Mesodermal cell (in vitro differentiated cells): Measurements from ENCODE around the gene EDARADD. TPM values are rescaled to one million over a fixed set of nuclear protein-coding genes. Genes with fewer than 3 reads are reported as not detected.
"Not testable (repeated sequence)": the region's sequence is repeated elsewhere in the genome, so short reads cannot be mapped to it uniquely, and the experiment has no call there.

Experiments
- H3K27ac ChIP-seq: 2 replicates; pipeline ENCODE4 v1.7.0; 2013; ENCODE audit warnings: mild to moderate bottlenecking, low read depth, low read length, moderate library complexity; ENCODE audit not compliant: severe bottlenecking
- H3K36me3 ChIP-seq: 2 replicates; pipeline ENCODE4 v1.7.1; 2013; ENCODE audit warnings: mild to moderate bottlenecking, low read length, moderate library complexity; ENCODE audit not compliant: control insufficient read depth, insufficient read depth
- H3K4me1 ChIP-seq: one replicate; pipeline ENCODE4 v1.7.1; 2013; ENCODE audit warnings: mild to moderate bottlenecking, low read length; ENCODE audit not compliant: insufficient read depth, control insufficient read depth, poor library complexity, severe bottlenecking
- H3K4me3 ChIP-seq: 2 replicates; pipeline ENCODE4 v1.7.0; 2013; ENCODE audit warnings: low read length, control low read depth, mild to moderate bottlenecking; ENCODE audit not compliant: insufficient read depth, poor library complexity, severe bottlenecking; ENCODE audit errors: extremely low read depth
- H3K9me3 ChIP-seq: 2 replicates; pipeline ENCODE4 v1.7.1; 2013; ENCODE audit warnings: mild to moderate bottlenecking, low read length, moderate library complexity; ENCODE audit not compliant: control insufficient read depth
- WGBS, 2 experiments: methylation state at CpG; one replicate each; pipeline ENCODE4 v1.1.5; 2013; ENCODE audit warnings: missing lambda C conversion rate in 2 of 2; ENCODE audit not compliant: insufficient coverage in 2 of 2; 5-methylcytosine and 5-hydroxymethylcytosine counted together
- polyA plus RNA-seq, 2 experiments: library from polyadenylated mRNA; stranded (reverse); fragments of 50-300 nt; gene quantifications; one replicate each; pipeline ENCODE4 v1.2.3, GENCODE V29; 2013

Gene EDARADD
- 2.7 TPM for polyA plus RNA-seq (2013, experiment 1 of 2)
- polyA plus RNA-seq (2013, experiment 2 of 2): 2.4 TPM

DNA sequence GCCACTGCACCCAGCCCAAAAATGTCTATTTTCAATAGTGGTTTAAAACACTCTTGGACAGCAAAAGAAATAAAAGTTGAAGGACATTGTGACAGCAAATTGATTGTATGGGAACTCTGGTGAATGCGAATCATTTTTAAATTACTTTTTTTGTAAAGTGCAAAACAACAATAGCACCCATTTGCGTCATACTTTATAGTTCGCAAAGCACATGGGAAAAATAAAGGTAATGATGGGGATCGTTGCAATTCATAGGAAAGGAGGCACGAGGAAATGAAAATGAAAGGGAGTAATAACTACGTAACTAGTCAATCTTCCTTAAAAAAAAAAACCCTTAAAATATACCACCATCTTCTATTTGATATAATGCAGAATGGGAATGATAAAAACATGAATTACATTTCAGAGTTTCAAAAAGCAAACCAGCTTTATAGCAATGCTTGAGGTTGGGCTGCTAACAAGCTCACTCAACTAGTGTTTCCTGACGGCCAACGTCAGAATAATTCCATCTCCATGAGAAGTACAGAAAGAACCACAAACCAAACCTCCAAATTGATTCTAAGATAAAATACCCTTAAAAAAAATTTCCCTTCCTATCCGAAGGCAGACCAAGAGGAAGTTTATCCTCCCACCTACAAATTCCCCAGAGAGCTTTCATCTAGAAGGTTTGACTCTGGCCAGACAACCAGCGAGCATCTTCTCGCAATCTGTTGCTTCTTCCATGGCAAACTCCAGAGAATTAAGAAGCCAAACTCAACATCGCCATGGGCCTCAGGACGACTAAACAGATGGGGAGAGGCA, at the start of gene EDARADD:
TSS of gene EDARADD (plus strand) at position 606 of the 801 bp plus-strand sequence. CDS start at position 765, 159 bp downstream.
- Histone ChIP-seq H3K4me3 (peak within 1 kb of the TSS; percentile 69), H3K36me3 (no peaks in the 10 kb centered on the region), H3K27ac (no peak within 1 kb of the TSS), H3K9me3 (no peaks in the 10 kb centered on the region), H3K4me1 (no peaks in the 10 kb centered on the region)
- 87 to 89% methylated on average over 7 to 10 of the region's 13 CpGs for WGBS, 2 experiments

DNA sequence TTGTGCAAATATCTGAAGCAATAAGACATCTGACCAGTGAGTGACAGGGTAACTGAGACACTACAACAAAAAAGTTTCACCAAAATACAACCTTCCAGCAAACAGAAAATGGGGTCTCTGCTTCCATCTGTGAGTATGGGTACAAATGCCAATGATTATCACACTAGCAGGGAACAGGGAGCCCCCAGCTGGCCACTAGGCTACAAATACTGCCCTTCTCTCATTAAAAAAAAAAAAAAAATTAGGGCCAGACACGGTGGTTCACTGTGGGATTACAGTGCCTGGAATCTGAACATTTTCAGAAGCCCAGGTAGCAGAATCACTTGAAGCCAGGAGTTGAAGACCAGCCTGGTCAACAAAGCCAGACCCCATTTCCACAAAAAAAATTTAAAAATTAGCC, 48.4 kb upstream of the EDARADD start:
- H3K27ac ChIP-seq: no peak overlapping the region

DNA sequence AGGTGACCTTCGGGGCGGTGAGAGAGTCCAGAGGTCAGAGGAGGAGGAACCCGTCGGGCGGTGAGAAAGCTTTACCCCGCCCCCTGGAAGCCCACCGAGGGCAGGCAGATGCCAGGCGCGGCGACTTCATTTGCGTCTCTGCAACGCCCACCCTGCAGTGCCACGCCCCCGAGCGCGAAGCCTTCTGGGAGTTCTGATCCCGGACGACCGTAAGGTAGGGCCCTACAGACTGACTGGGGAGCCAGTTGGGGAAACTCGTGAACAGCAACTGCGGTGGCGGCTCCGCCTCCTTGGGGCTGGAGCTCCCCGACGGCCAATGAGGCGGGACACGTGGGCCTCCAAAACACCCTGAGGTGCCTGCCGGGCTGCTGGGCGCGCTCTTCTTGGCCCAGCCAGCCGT, 46.0 kb upstream of the EDARADD start:
- WGBS, 2 experiments: 96% methylated on average over 28 to 31 of the region's 31 CpGs
- Histone ChIP-seq H3K4me3 (no peak overlapping the region), H3K27ac (no peak overlapping the region)

More for the DNA sequence above, 48.4 kb upstream of the EDARADD start:
- no peak overlapping the region for H3K4me3 ChIP-seq
- H3K9me3 ChIP-seq: no peaks in the 10 kb centered on the region
- no peaks in the 10 kb centered on the region for H3K36me3 ChIP-seq
- no peaks in the 10 kb centered on the region for H3K4me1 ChIP-seq
- 21 to 38% methylated on average over 1 of the region's 1 CpG for WGBS, 2 experiments

DNA sequence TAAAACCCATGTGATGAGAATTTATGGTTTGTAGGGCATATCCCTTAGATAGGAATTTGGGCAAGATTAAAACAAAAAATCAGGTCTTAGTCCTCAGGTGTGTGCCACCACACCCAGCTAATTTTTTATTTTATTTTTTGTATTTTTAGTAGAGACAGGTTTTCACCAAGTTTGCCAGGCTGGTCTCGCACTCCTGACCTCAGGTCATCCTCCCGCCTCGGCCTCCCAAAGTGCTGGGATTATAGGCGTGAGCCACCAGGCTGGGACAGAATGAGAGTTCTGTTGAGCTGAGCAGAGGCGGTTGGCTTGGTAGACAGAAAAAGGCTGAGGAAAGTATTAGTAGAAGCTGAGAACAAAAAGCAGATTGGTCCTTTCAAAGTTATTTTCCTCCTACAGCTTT, 43.8 kb upstream of the EDARADD start:
- Histone ChIP-seq H3K4me3 (no peak overlapping the region), H3K4me1 (no peaks in the 10 kb centered on the region), H3K9me3 (no peaks in the 10 kb centered on the region), H3K27ac (no peak overlapping the region), H3K36me3 (no peaks in the 10 kb centered on the region)
- WGBS, 2 experiments: 90 to 93% methylated on average over 3 to 5 of the region's 5 CpGs

More for the DNA sequence above, 46.0 kb upstream of the EDARADD start:
- Histone ChIP-seq H3K9me3 (no peaks in the 10 kb centered on the region), H3K36me3 (no peaks in the 10 kb centered on the region), H3K4me1 (no peaks in the 10 kb centered on the region)

DNA sequence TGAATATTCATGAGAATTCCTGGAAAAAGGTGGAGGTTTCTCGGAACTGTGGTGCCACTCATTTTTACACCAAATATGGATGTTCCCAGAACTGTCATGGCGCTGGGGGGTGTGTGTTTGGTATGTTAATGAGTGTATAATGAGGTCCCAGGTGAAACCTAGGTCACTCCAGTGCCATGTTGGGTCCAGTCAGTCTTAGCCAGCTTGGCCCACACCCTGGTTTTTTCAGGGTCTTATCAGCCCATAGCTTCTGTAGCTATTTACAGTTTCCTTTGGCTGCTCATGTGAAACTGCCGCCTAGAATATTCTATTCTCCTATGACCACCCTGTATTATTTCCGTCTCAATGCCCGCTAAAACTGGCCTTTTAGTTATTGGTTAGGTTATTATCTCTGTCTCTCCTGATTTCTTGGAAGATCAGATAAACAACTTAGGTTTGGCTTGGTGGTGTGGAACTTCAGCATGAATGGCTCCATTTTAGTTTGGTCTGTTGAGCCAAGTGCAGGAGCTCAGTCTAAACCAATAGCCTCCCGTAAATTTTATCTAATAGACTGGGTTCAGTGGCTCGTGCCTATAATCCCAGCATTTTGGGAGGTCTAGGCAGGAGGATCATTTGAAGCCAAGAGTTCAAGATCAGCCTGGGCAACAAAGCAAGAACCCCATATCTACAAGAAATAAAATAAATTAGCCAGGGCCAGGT, 42.1 kb upstream of the EDARADD start:
- Histone ChIP-seq H3K9me3 (no peaks in the 10 kb centered on the region), H3K27ac (no peak overlapping the region), H3K4me1 (no peaks in the 10 kb centered on the region), H3K36me3 (no peaks in the 10 kb centered on the region), H3K4me3 (no peak overlapping the region)
- 68 to 100% methylated on average over 1 to 2 of the region's 7 CpGs for whole genome bisulfite sequencing, 2 experiments

DNA sequence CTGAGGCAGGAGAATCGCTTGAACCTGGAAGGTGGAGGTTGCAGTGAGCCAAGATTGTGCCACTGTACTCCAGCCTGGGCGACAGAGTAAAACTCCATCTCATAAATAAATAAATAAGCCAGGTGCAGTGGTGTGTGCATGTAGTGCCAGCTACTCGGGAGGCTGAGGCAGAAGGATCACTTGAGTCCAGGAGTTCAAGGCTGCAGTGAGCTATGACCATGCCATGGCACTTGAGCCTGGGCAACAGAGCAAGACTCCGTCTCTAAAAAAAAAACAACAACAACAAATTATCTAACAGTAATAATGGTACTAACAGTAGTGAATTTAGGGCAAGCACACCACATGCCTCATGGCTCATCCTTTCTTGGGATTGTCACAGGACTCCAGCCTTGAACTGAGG, 41.3 kb upstream of the EDARADD start:
- not testable (repeated sequence) for H3K9me3 ChIP-seq, H3K4me1 ChIP-seq, H3K27ac ChIP-seq, H3K36me3 ChIP-seq, H3K4me3 ChIP-seq
- 80 to 100% methylated on average over 1 of the region's 4 CpGs for WGBS, 2 experiments

DNA sequence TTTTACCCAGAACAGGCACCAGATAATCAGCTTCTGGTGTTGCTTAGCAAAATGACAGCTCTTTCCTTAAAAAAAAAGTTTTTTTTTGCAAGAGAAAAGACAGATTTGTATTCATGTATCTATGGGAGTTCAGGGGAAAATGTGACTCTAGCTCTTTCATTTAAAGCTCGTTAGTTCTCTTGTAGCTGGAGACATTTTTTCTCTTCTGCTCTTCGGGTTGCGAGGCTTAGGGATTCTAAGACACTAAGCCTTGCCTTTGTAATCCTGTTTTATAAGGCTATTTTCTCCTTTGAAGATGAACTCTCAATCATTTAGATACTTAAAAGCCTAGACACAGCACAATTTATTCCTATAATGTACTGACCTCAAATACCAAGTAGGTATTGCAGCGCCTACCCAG, 40.3 kb upstream of the EDARADD start:
- 100% methylated on average over 1 of the region's 4 CpGs for WGBS, 2 experiments
- H3K4me1 ChIP-seq: no peaks in the 10 kb centered on the region
- no peaks in the 10 kb centered on the region for H3K36me3 ChIP-seq
- H3K9me3 ChIP-seq: no peaks in the 10 kb centered on the region
- no peak overlapping the region for H3K27ac ChIP-seq
- H3K4me3 ChIP-seq: no peak overlapping the region

DNA sequence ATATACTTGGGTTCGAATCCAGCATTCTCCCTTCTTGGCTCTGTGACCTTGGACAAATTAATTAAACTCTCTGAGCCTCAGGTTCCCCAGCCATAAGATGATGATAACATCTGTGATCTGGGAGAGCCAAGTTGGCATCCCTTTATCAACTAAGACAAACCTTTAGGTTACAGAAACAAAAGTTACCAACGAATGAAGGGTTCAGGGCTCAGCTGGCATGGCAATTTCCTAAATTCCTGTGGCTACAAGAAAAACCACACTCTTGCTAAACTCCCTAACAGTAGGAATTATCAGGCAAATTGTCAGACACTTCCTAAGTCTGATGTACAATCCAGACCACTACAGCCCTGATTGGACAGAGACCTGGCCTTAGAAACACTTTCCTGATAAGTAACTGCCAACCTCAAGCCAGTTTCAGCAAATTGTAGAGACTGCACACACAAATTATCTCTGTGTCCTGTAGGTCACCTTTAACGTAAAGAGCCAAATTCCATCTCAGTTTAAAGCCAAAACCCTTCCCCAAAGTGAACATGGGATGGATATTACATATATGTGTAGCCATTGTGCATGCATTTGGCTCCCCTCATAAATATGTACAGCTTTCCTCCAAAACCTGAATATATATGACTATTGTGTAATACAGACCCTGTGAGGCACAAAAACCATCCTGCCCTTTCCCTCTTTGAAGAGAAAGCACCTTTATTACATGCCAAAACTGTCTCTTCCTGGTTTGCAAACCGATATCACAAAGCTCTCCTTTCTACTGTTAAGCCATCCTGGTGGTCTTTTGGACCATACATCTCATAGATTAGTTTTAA, 39.5 kb upstream of the EDARADD start:
- H3K4me3 ChIP-seq: no peak overlapping the region
- 75 to 97% methylated on average over 2 to 3 of the region's 4 CpGs for WGBS, 2 experiments
- H3K27ac ChIP-seq: no peak overlapping the region
- no peaks in the 10 kb centered on the region for H3K36me3 ChIP-seq
- no peaks in the 10 kb centered on the region for H3K9me3 ChIP-seq
- no peaks in the 10 kb centered on the region for H3K4me1 ChIP-seq

DNA sequence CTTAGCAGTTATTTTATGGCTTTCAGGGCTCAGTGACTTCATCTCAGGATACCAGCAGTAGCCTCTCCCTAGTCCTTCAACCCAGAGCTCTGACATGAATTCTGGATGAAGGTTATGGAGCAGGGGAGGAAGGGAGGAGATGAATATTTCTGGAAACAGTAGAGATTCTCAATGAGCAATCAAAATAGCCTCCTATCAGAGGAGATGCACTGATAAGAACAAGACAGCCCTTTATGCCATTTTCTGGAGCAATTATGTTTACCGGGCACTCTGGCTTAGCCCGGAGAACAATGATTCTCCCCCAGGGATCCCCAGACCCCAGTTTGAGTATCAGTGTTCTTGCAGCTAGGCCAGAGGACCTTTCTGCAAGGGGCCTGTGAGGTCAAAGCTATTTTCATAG, 37.9 kb upstream of the EDARADD start:
- no peaks in the 10 kb centered on the region for H3K36me3 ChIP-seq
- no peaks in the 10 kb centered on the region for H3K9me3 ChIP-seq
- 91 to 96% methylated on average over 2 of the region's 2 CpGs for WGBS, 2 experiments
- no peak overlapping the region for H3K4me3 ChIP-seq
- H3K4me1 ChIP-seq: no peaks in the 10 kb centered on the region
- H3K27ac ChIP-seq: no peak overlapping the region

DNA sequence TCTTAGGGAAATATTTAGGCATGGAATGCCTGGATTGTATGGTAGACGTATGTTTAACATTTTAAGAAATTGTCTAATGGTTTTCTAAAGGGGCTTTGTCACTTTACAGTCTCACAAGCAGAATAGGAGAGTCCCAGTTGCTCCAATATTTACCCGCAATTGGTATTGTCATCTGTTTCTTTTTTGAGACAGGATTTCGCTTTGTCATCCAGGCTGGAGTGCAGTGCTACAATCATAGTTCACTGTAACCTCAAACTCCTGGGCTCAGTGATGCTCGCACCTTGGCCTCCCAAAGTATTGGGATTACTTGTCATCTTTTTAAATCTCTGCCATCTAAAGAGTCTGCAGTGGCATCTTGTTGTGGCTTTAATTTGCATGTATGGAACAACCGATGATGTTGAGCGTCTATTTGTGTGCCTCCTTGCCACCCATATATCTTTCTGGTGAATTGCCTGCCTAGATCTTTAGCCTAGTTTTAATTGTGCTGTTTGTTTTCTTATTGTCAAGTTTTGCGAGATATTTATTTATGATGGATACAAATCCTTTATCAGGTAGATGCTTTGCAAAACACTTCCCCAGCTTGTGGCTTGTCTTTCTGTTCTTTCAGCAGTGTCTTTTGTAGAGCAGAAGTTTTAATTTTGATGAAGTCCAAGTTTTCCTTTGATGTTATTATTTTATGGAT, 32.0 kb upstream of the EDARADD start:
- WGBS, 2 experiments: 92% methylated on average over 4 to 6 of the region's 7 CpGs
- H3K27ac ChIP-seq: no peak overlapping the region
- no peaks in the 10 kb centered on the region for H3K36me3 ChIP-seq
- no peaks in the 10 kb centered on the region for H3K9me3 ChIP-seq
- H3K4me1 ChIP-seq: no peaks in the 10 kb centered on the region
- no peak overlapping the region for H3K4me3 ChIP-seq
